GM18951 (cell line): Measurements from ENCODE around the gene SOX1.

Source experiments
- POLR2A ChIP-seq: IDR thresholded peaks from 4 replicates; pipeline ENCODE4 v1.6.1; 2011; ENCODE audit warnings: mild to moderate bottlenecking; ENCODE audit not compliant: insufficient read length, insufficient read depth; ENCODE audit errors: extremely low read depth
- in situ Hi-C: fragments of 300-500 bp; cut with MboI; formaldehyde crosslinking; loops from one replicate; pipeline ENCODE4 v1.12.0; 2022; ENCODE audit warnings: low sequenced_read_pairs, mixed read lengths, inconsistent platforms; ENCODE audit not compliant: unreplicated experiment

SOX1 gene

GRCh38 chr13:112055036-112055914 is 11.7 kb upstream of the SOX1 start:
- no peak for TF ChIP-seq POLR2A
- in situ Hi-C loops = no loop called here

- in situ Hi-C loops = no loop called here
- TF ChIP-seq POLR2A = no peak
Observed at GRCh38 chr13:112055915-112056269, 11.1 kb upstream of the SOX1 start.

- in situ Hi-C loops = no loop called here
- no peak for TF ChIP-seq POLR2A
Observed at GRCh38 chr13:112056284-112056727, 10.6 kb upstream of the SOX1 start.

GRCh38 chr13:112056739-112057438 is 10.1 kb upstream of the SOX1 start:
- in situ Hi-C loops = no loop called here
- TF ChIP-seq POLR2A = no peak

GRCh38 chr13:112057439-112057735 is 9.6 kb upstream of the SOX1 start:
- in situ Hi-C loops = no loop called here
- no peak for TF ChIP-seq POLR2A

- in situ Hi-C loops = no loop called here
- no peak for TF ChIP-seq POLR2A
Observed at GRCh38 chr13:112057736-112058518, 9.0 kb upstream of the SOX1 start.

GRCh38 chr13:112058519-112058873 is 8.5 kb upstream of the SOX1 start:
- in situ Hi-C loops = no loop called here
- TF ChIP-seq POLR2A = no peak

- in situ Hi-C loops = no loop called here
Observed at GRCh38 chr13:112058941-112059340, 8.0 kb upstream of the SOX1 start.

GRCh38 chr13:112059457-112060281 is 7.3 kb upstream of the SOX1 start:
- in situ Hi-C loops = no loop called here
- TF ChIP-seq POLR2A = no peak

More at GRCh38 chr13:112058941-112059340, 8.0 kb upstream of the SOX1 start:
- TF ChIP-seq POLR2A = no peak

GRCh38 chr13:112060282-112060830 is 6.6 kb upstream of the SOX1 start:
- TF ChIP-seq POLR2A = no peak
- in situ Hi-C loops = no loop called here

- no peak for TF ChIP-seq POLR2A
- in situ Hi-C loops = no loop called here
Observed at GRCh38 chr13:112060899-112061366, 6.0 kb upstream of the SOX1 start.

GRCh38 chr13:112061367-112062061 is 5.4 kb upstream of the SOX1 start:
- in situ Hi-C loops = no loop called here
- no peak for TF ChIP-seq POLR2A
